Activated T-helper 2 cell treated with anti-CD3 and anti-CD28 coated beads, Interferon-gamma antibody, Interleukin-2, Interleukin-4, amounts not matched to agents 10 μg/mL and 5 μg/mL and 100 μg/mL, durations not matched to agents 14 hours and 24 hours and 36 hours (primary cell): Measurements from ENCODE around the gene IRX2. TPM values are rescaled to one million over a fixed set of nuclear protein-coding genes. Genes with fewer than 3 reads are reported as not detected.

ENCODE experiments used
- DNase-seq: peaks from one replicate; pipeline ENCODE4 v3.0.0; 2021; ENCODE audit warnings: low spot score
- H3K27ac Mint-ChIP-seq: one replicate; pipeline ENCODE4 v1.8.0; 2021; ENCODE audit warnings: mixed read lengths
- H3K27me3 Mint-ChIP-seq: one replicate; pipeline ENCODE4 v1.8.0; 2021; ENCODE audit warnings: low read depth, mixed read lengths
- H3K36me3 Mint-ChIP-seq: one replicate; pipeline ENCODE4 v1.8.0; 2021; ENCODE audit warnings: low read depth, mixed read lengths
- H3K4me1 Mint-ChIP-seq: one replicate; pipeline ENCODE4 v1.8.0; 2021; ENCODE audit warnings: low read depth, mixed read lengths
- H3K4me3 Mint-ChIP-seq: one replicate; pipeline ENCODE4 v1.8.0; 2021; ENCODE audit warnings: low read depth, mild to moderate bottlenecking, moderate library complexity, mixed read lengths
- H3K9me3 Mint-ChIP-seq: one replicate; pipeline ENCODE4 v1.8.0; 2021; ENCODE audit warnings: mixed read lengths
- intact Hi-C: fragments of 100-400 bp; cut with micrococcal nuclease; formaldehyde crosslinking; loops from one replicate; pipeline ENCODE4 v1.15.1; 2023
- total RNA-seq: library from RNA; stranded (reverse); gene quantifications from 2 replicates; pipeline ENCODE4 v1.2.3, GENCODE V29; 2022

The IRX2 gene
- total RNA-seq, 1 donor from 2014 or later = not detected

- Mint-ChIP-seq H3K4me3 (no peak overlapping the region), H3K4me1 (no peaks in the 10 kb centered on the region), H3K27ac (no peak overlapping the region), H3K9me3 (no peaks in the 10 kb centered on the region), H3K27me3 (no peaks in the 10 kb centered on the region), H3K36me3 (no peaks in the 10 kb centered on the region)
- intact Hi-C loops = no loop called here
- no peak for DNase-seq
Observed at GRCh38 chr5:2714026-2714425, 37.5 kb downstream of the IRX2 start.

GRCh38 chr5:2711446-2712425, 39.7 kb downstream of the IRX2 start:
- no peaks in the 10 kb centered on the region for H3K36me3 Mint-ChIP-seq
- no peaks in the 10 kb centered on the region for H3K9me3 Mint-ChIP-seq
- no peak for DNase-seq
- H3K27ac Mint-ChIP-seq = no peak overlapping the region
- no peak overlapping the region for H3K4me3 Mint-ChIP-seq
- H3K27me3 Mint-ChIP-seq = no peaks in the 10 kb centered on the region
- intact Hi-C loops = no loop called here
- H3K4me1 Mint-ChIP-seq = no peaks in the 10 kb centered on the region

GRCh38 chr5:2710910-2711309, 40.6 kb downstream of the IRX2 start:
- Mint-ChIP-seq H3K27ac (no peak overlapping the region), H3K9me3 (no peaks in the 10 kb centered on the region), H3K36me3 (no peaks in the 10 kb centered on the region), H3K4me3 (no peak overlapping the region), H3K27me3 (no peaks in the 10 kb centered on the region), H3K4me1 (no peaks in the 10 kb centered on the region)
- no peak for DNase-seq
- intact Hi-C loops = no loop called here

- no peak for DNase-seq
- Mint-ChIP-seq H3K4me1 (no peaks in the 10 kb centered on the region), H3K27me3 (no peaks in the 10 kb centered on the region), H3K4me3 (no peak overlapping the region), H3K9me3 (no peaks in the 10 kb centered on the region), H3K27ac (no peak overlapping the region), H3K36me3 (no peaks in the 10 kb centered on the region)
- intact Hi-C loops = no loop called here
Observed at GRCh38 chr5:2709976-2710689, 41.3 kb downstream of the IRX2 start.

- Mint-ChIP-seq H3K9me3 (no peaks in the 10 kb centered on the region), H3K4me3 (no peak overlapping the region), H3K36me3 (no peaks in the 10 kb centered on the region), H3K27ac (no peak overlapping the region), H3K27me3 (no peaks in the 10 kb centered on the region), H3K4me1 (no peaks in the 10 kb centered on the region)
- no peak for DNase-seq
- intact Hi-C loops = no loop called here
Observed at GRCh38 chr5:2708751-2709150, 42.7 kb downstream of the IRX2 start.

GRCh38 chr5:2708132-2708531, 43.3 kb downstream of the IRX2 start:
- H3K4me3 Mint-ChIP-seq = no peak overlapping the region
- DNase-seq = no peak
- no peaks in the 10 kb centered on the region for H3K27me3 Mint-ChIP-seq
- H3K36me3 Mint-ChIP-seq = no peaks in the 10 kb centered on the region
- no peaks in the 10 kb centered on the region for H3K9me3 Mint-ChIP-seq
- intact Hi-C loops = no loop called here
- no peak overlapping the region for H3K27ac Mint-ChIP-seq
- no peaks in the 10 kb centered on the region for H3K4me1 Mint-ChIP-seq

GRCh38 chr5:2705861-2706260, 45.6 kb downstream of the IRX2 start:
- intact Hi-C loops = no loop called here
- H3K27ac Mint-ChIP-seq = no peak overlapping the region
- no peaks in the 10 kb centered on the region for H3K27me3 Mint-ChIP-seq

GRCh38 chr5:2704806-2705645, 46.5 kb downstream of the IRX2 start:
- Mint-ChIP-seq H3K27me3 (no peaks in the 10 kb centered on the region), H3K36me3 (no peaks in the 10 kb centered on the region), H3K4me3 (no peak overlapping the region), H3K4me1 (no peaks in the 10 kb centered on the region), H3K27ac (no peak overlapping the region), H3K9me3 (no peaks in the 10 kb centered on the region)
- no peak for DNase-seq
- intact Hi-C loops = no loop called here

More at GRCh38 chr5:2705861-2706260, 45.6 kb downstream of the IRX2 start:
- Mint-ChIP-seq H3K9me3 (no peaks in the 10 kb centered on the region), H3K4me3 (no peak overlapping the region), H3K36me3 (no peaks in the 10 kb centered on the region), H3K4me1 (no peaks in the 10 kb centered on the region)
- DNase-seq = no peak

- no peak overlapping the region for H3K4me3 Mint-ChIP-seq
- H3K36me3 Mint-ChIP-seq = no peaks in the 10 kb centered on the region
- H3K9me3 Mint-ChIP-seq = no peaks in the 10 kb centered on the region
- H3K27ac Mint-ChIP-seq = no peak overlapping the region
- no peaks in the 10 kb centered on the region for H3K4me1 Mint-ChIP-seq
- no peak for DNase-seq
- intact Hi-C loops = no loop called here
- H3K27me3 Mint-ChIP-seq = no peaks in the 10 kb centered on the region
Observed at GRCh38 chr5:2704111-2704510, 47.4 kb downstream of the IRX2 start.

GRCh38 chr5:2703615-2704014, 47.9 kb downstream of the IRX2 start:
- H3K4me1 Mint-ChIP-seq = no peaks in the 10 kb centered on the region
- DNase-seq = no peak
- H3K27ac Mint-ChIP-seq = no peak overlapping the region
- H3K9me3 Mint-ChIP-seq = peaks cover 5% of the 10 kb centered on the region
- no peaks in the 10 kb centered on the region for H3K36me3 Mint-ChIP-seq
- no peaks in the 10 kb centered on the region for H3K27me3 Mint-ChIP-seq
- intact Hi-C loops = no loop called here
- no peak overlapping the region for H3K4me3 Mint-ChIP-seq

GRCh38 chr5:2703041-2703440, 48.4 kb downstream of the IRX2 start:
- intact Hi-C loops = no loop called here
- H3K36me3 Mint-ChIP-seq = no peaks in the 10 kb centered on the region

GRCh38 chr5:2702096-2702879, 49.2 kb downstream of the IRX2 start:
- Mint-ChIP-seq H3K4me1 (no peaks in the 10 kb centered on the region), H3K4me3 (no peak overlapping the region)

More at GRCh38 chr5:2703041-2703440, 48.4 kb downstream of the IRX2 start:
- Mint-ChIP-seq H3K4me1 (no peaks in the 10 kb centered on the region), H3K27me3 (no peaks in the 10 kb centered on the region), H3K4me3 (no peak overlapping the region), H3K9me3 (peaks cover 6% of the 10 kb centered on the region), H3K27ac (no peak overlapping the region)
- no peak for DNase-seq

More at GRCh38 chr5:2702096-2702879, 49.2 kb downstream of the IRX2 start:
- Mint-ChIP-seq H3K27me3 (no peaks in the 10 kb centered on the region), H3K36me3 (no peaks in the 10 kb centered on the region), H3K9me3 (peaks cover 6% of the 10 kb centered on the region), H3K27ac (no peak overlapping the region)
- DNase-seq = no peak
- intact Hi-C loops = no loop called here
